Activated naive CD8-positive, alpha-beta T cell treated with anti-CD3 and anti-CD28 coated beads, Interleukin-2, amount 10 ng/mL, durations not matched to agents 7 days and 5 days (primary cell): Measurements from ENCODE around the gene PRCD. TPM values are rescaled to one million over a fixed set of nuclear protein-coding genes. Genes with fewer than 3 reads are reported as not detected.
A peak's percentile ranks its signal among the peaks of the same experiment; 100 is the strongest.
"Not testable (repeated sequence)": the region's sequence is repeated elsewhere in the genome, so short reads cannot be mapped to it uniquely, and the experiment has no call there.

Experiments
- ATAC-seq: fragments of 150-1000 bp; cut with Tn5 transposase; one replicate; pipeline ENCODE4 v1.10.0; 2021; ENCODE audit warnings: low read depth, moderate library complexity
- POLR2A ChIA-PET: fragments of 350-600 bp; sonication (Branson Sonifier 250); formaldehyde crosslinking; loops from one replicate; lab custom pipeline; 2021; ENCODE audit warnings: antibody characterized with exemption; lab: Charles Lee
- DNase-seq: peaks from one replicate; pipeline ENCODE4 v3.0.0; 2021
- H3K27ac Mint-ChIP-seq: one replicate; pipeline ENCODE4 v1.8.0; 2022; ENCODE audit warnings: mild to moderate bottlenecking, mixed read lengths
- H3K27me3 Mint-ChIP-seq: one replicate; pipeline ENCODE4 v1.8.0; 2022; ENCODE audit warnings: mild to moderate bottlenecking, moderate library complexity, mixed read lengths
- H3K36me3 Mint-ChIP-seq: one replicate; pipeline ENCODE4 v1.8.0; 2021; ENCODE audit warnings: mild to moderate bottlenecking, mixed read lengths
- H3K4me1 Mint-ChIP-seq: one replicate; pipeline ENCODE4 v1.8.0; 2021; ENCODE audit warnings: mixed read lengths
- H3K4me3 Mint-ChIP-seq: one replicate; pipeline ENCODE4 v1.8.0; 2022; ENCODE audit warnings: mild to moderate bottlenecking, moderate library complexity, mixed read lengths
- H3K9me3 Mint-ChIP-seq: one replicate; pipeline ENCODE4 v1.8.0; 2021; ENCODE audit warnings: mixed read lengths
- total RNA-seq, 2 experiments: library from RNA; stranded (reverse); gene quantifications; one replicate each; pipeline ENCODE4 v1.2.3, GENCODE V29; 2021

Gene PRCD
- total RNA-seq, 2 experiments from 2014 or later, result 0.78 to 1.1 TPM

GRCh38 chr17:76498876-76499251, 41.0 kb upstream of the PRCD start:
- H3K36me3 Mint-ChIP-seq, result no peaks in the 10 kb centered on the region
- DNase-seq (no peak), ATAC-seq (no peak)
- H3K27me3 Mint-ChIP-seq, result no peaks in the 10 kb centered on the region
- peaks cover 36% of the 10 kb centered on the region for H3K4me1 Mint-ChIP-seq
- POLR2A ChIA-PET, result interaction anchor here (1.5 to 2.3 kb wide), 3 partner anchors 8 to 19 kb away, joined by 6 to 11 read pairs (median 6); no protein-coding TSS in a partner anchor
- peak overlapping the region; percentile 60 for H3K4me3 Mint-ChIP-seq
- H3K9me3 Mint-ChIP-seq, result no peaks in the 10 kb centered on the region
- peak overlapping the region; percentile 71 for H3K27ac Mint-ChIP-seq

GRCh38 chr17:76499267-76499667, 40.6 kb upstream of the PRCD start:
- H3K9me3 Mint-ChIP-seq, result no peaks in the 10 kb centered on the region
- H3K4me3 Mint-ChIP-seq, result peak overlapping the region; percentile 60
- POLR2A ChIA-PET, result interaction anchor here (1.2 to 2.3 kb wide), 4 partner anchors 8 to 40 kb away, joined by 3 to 11 read pairs (median 6); no protein-coding TSS in a partner anchor
- no peak for DNase-seq
- peaks cover 36% of the 10 kb centered on the region for H3K4me1 Mint-ChIP-seq
- no peaks in the 10 kb centered on the region for H3K36me3 Mint-ChIP-seq
- H3K27ac Mint-ChIP-seq, result peak overlapping the region; percentile 48
- no peak for ATAC-seq
- H3K27me3 Mint-ChIP-seq, result no peaks in the 10 kb centered on the region

GRCh38 chr17:76500074-76500746, 39.6 kb upstream of the PRCD start:
- no peak for DNase-seq
- no peak for ATAC-seq
- H3K36me3 Mint-ChIP-seq, result no peaks in the 10 kb centered on the region
- peak overlapping the region; percentile 91 for H3K4me3 Mint-ChIP-seq
- H3K27me3 Mint-ChIP-seq, result no peaks in the 10 kb centered on the region
- no peaks in the 10 kb centered on the region for H3K9me3 Mint-ChIP-seq
- peaks cover 36% of the 10 kb centered on the region for H3K4me1 Mint-ChIP-seq
- H3K27ac Mint-ChIP-seq, result peak overlapping the region; percentile 68
- POLR2A ChIA-PET, result interaction anchor here (1.2 to 2.3 kb wide), 4 partner anchors 9 to 41 kb away, joined by 3 to 11 read pairs (median 6); no protein-coding TSS in a partner anchor

- no peak for ATAC-seq
- Mint-ChIP-seq H3K36me3 (no peaks in the 10 kb centered on the region), H3K27me3 (no peaks in the 10 kb centered on the region), H3K4me3 (peak overlapping the region; percentile 91), H3K27ac (peak overlapping the region; percentile 68), H3K9me3 (no peaks in the 10 kb centered on the region), H3K4me1 (peaks cover 36% of the 10 kb centered on the region)
- POLR2A ChIA-PET, result interaction anchor here (2.3 kb wide), 2 partner anchors 10 to 14 kb away, joined by 6 to 11 read pairs; no protein-coding TSS in a partner anchor
- DNase-seq, result no peak
Observed at GRCh38 chr17:76500747-76501017, 39.2 kb upstream of the PRCD start.

- H3K4me1 Mint-ChIP-seq, result peaks cover 37% of the 10 kb centered on the region
- no peaks in the 10 kb centered on the region for H3K36me3 Mint-ChIP-seq
- no peaks in the 10 kb centered on the region for H3K27me3 Mint-ChIP-seq
- no peaks in the 10 kb centered on the region for H3K9me3 Mint-ChIP-seq
- peak within 1 kb of the TSS; percentile 91 for H3K4me3 Mint-ChIP-seq
- DNase-seq (peak; percentile 100), ATAC-seq (peak; percentile 90)
- POLR2A ChIA-PET, result interaction anchor here (0.5 to 2.6 kb wide), 14 partner anchors 10 to 441 kb away, joined by 3 to 35 read pairs (median 4); partner anchors contain the start of gene UBE2O
- peak within 1 kb of the TSS; percentile 95 for H3K27ac Mint-ChIP-seq
Observed at GRCh38 chr17:76501018-76501826, 38.6 kb upstream of the PRCD start, which contains the start of gene RHBDF2. Gene RHBDF2 (minus strand): TSS chr17:76501423. CDS start chr17:76481524, 19,899 bp downstream.

GRCh38 chr17:76501827-76502307, 38.0 kb upstream of the PRCD start:
- no peaks in the 10 kb centered on the region for H3K36me3 Mint-ChIP-seq

GRCh38 chr17:76502341-76503211, 37.3 kb upstream of the PRCD start:
- DNase-seq, result no peak
- Mint-ChIP-seq H3K9me3 (no peaks in the 10 kb centered on the region), H3K36me3 (no peaks in the 10 kb centered on the region), H3K4me3 (no peak overlapping the region), H3K4me1 (peaks cover 35% of the 10 kb centered on the region), H3K27ac (no peak overlapping the region), H3K27me3 (peaks cover under 1% of the 10 kb centered on the region)
- POLR2A ChIA-PET, result interaction anchor here (0.6 to 2.6 kb wide), 9 partner anchors 11 to 295 kb away, joined by 3 to 35 read pairs (median 4); partner anchors contain the start of gene UBE2O
- ATAC-seq, result no peak

More at GRCh38 chr17:76501827-76502307, 38.0 kb upstream of the PRCD start:
- H3K9me3 Mint-ChIP-seq, result no peaks in the 10 kb centered on the region
- POLR2A ChIA-PET, result interaction anchor here (0.5 to 2.6 kb wide), 12 partner anchors 10 to 294 kb away, joined by 3 to 35 read pairs (median 3); partner anchors contain the start of gene UBE2O
- H3K4me3 Mint-ChIP-seq, result peak overlapping the region; percentile 76
- DNase-seq (no peak), ATAC-seq (no peak)
- H3K27me3 Mint-ChIP-seq, result no peaks in the 10 kb centered on the region
- H3K27ac Mint-ChIP-seq, result peak overlapping the region; percentile 95
- H3K4me1 Mint-ChIP-seq, result peaks cover 41% of the 10 kb centered on the region

GRCh38 chr17:76504117-76504516, 35.7 kb upstream of the PRCD start:
- H3K4me1 Mint-ChIP-seq, result peaks cover 28% of the 10 kb centered on the region
- no peaks in the 10 kb centered on the region for H3K36me3 Mint-ChIP-seq
- ATAC-seq (no peak), DNase-seq (no peak)
- no peak overlapping the region for H3K4me3 Mint-ChIP-seq
- H3K27me3 Mint-ChIP-seq, result peaks cover 8% of the 10 kb centered on the region
- POLR2A ChIA-PET, result interaction anchor here (0.7 kb wide), 1 partner anchor 36 kb away, joined by 3 read pairs; the partner anchor contains the start of gene AANAT
- H3K27ac Mint-ChIP-seq, result no peak overlapping the region
- no peaks in the 10 kb centered on the region for H3K9me3 Mint-ChIP-seq

- POLR2A ChIA-PET, result interaction anchor here (0.9 to 1.8 kb wide), 3 partner anchors 9 to 48 kb away, joined by 3 to 7 read pairs (median 4); no protein-coding TSS in a partner anchor
Observed at GRCh38 chr17:76506408-76507345, 33.2 kb upstream of the PRCD start.

GRCh38 chr17:76508472-76509063, 31.3 kb upstream of the PRCD start:
- not testable (repeated sequence) for H3K4me3 Mint-ChIP-seq, ATAC-seq, H3K27me3 Mint-ChIP-seq, H3K9me3 Mint-ChIP-seq, DNase-seq, H3K36me3 Mint-ChIP-seq, H3K27ac Mint-ChIP-seq
- H3K4me1 Mint-ChIP-seq, result peaks cover 19% of the 10 kb centered on the region
- POLR2A ChIA-PET, result interaction anchor here (0.8 to 1.8 kb wide), 2 partner anchors 41 to 50 kb away, joined by 3 to 7 read pairs; partner anchors contain the start of gene AANAT

More at GRCh38 chr17:76506408-76507345, 33.2 kb upstream of the PRCD start:
- DNase-seq, result peak; percentile 94
- ATAC-seq, result peak; percentile 77
- H3K9me3 Mint-ChIP-seq, result no peaks in the 10 kb centered on the region
- H3K27me3 Mint-ChIP-seq, result peaks cover 8% of the 10 kb centered on the region
- H3K4me3 Mint-ChIP-seq, result no peak overlapping the region
- H3K36me3 Mint-ChIP-seq, result no peaks in the 10 kb centered on the region
- peak overlapping the region; percentile 40 for H3K27ac Mint-ChIP-seq
- peaks cover 21% of the 10 kb centered on the region for H3K4me1 Mint-ChIP-seq

GRCh38 chr17:76510831-76511244, 29.0 kb upstream of the PRCD start:
- Mint-ChIP-seq H3K27ac (no peak overlapping the region), H3K4me1 (peaks cover 31% of the 10 kb centered on the region), H3K9me3 (no peaks in the 10 kb centered on the region), H3K27me3 (peaks cover 8% of the 10 kb centered on the region), H3K4me3 (no peak overlapping the region), H3K36me3 (no peaks in the 10 kb centered on the region)
- ATAC-seq (no peak), DNase-seq (no peak)
- POLR2A ChIA-PET, result interaction anchor here (0.5 to 0.6 kb wide), 2 partner anchors 59 to 1204 kb away, joined by 3 read pairs; no protein-coding TSS in a partner anchor
